Activated naive CD8-positive, alpha-beta T cell treated with anti-CD3 and anti-CD28 coated beads, Interleukin-2, amount 50 U/mL, for 16 hours (primary cell): ENCODE data around the gene PTPRD.

Source experiments
- DNase-seq: peaks from one replicate; pipeline ENCODE4 v3.0.0-alpha.2; 2020; ENCODE audit warnings: low read depth, low spot score

PTPRD gene

GRCh38 chr9:8780386-8780785 lies 1832.4 kb downstream of the PTPRD start:
- DNase-seq, result no peak

GRCh38 chr9:8779478-8779877 lies 1833.3 kb downstream of the PTPRD start:
- DNase-seq, result no peak

- DNase-seq, result no peak
These were observed 1834.4 kb downstream of the PTPRD start for GRCh38 chr9:8778356-8778755.

- DNase-seq, result no peak
These were observed 1840.5 kb downstream of the PTPRD start for GRCh38 chr9:8772302-8772701.

GRCh38 chr9:8769153-8769552 lies 1843.6 kb downstream of the PTPRD start:
- no peak for DNase-seq

GRCh38 chr9:8766096-8766495 lies 1846.7 kb downstream of the PTPRD start:
- no peak for DNase-seq

- no peak for DNase-seq
These were observed 1848.8 kb downstream of the PTPRD start for GRCh38 chr9:8764051-8764450.

- no peak for DNase-seq
These were observed 1850.2 kb downstream of the PTPRD start for GRCh38 chr9:8762479-8763085.

GRCh38 chr9:8760000-8760767 lies 1852.6 kb downstream of the PTPRD start:
- no peak for DNase-seq

- no peak for DNase-seq
These were observed 1854.9 kb downstream of the PTPRD start for GRCh38 chr9:8757881-8758280.

- DNase-seq, result no peak
These were observed 1858.1 kb downstream of the PTPRD start for GRCh38 chr9:8754751-8755150.

GRCh38 chr9:8751406-8751930 lies 1861.3 kb downstream of the PTPRD start:
- DNase-seq, result no peak

GRCh38 chr9:8750639-8751051 lies 1862.2 kb downstream of the PTPRD start:
- no peak for DNase-seq

GRCh38 chr9:8745347-8745746 lies 1867.5 kb downstream of the PTPRD start:
- no peak for DNase-seq

GRCh38 chr9:8738945-8739344 lies 1873.9 kb downstream of the PTPRD start:
- DNase-seq, result no peak

GRCh38 chr9:8736805-8737204 lies 1876.0 kb downstream of the PTPRD start:
- DNase-seq, result no peak

GRCh38 chr9:8734760-8735159 lies 1878.0 kb downstream of the PTPRD start:
- no peak for DNase-seq

GRCh38 chr9:8733131-8733954 lies 1879.5 kb downstream of the PTPRD start:
- no peak for DNase-seq

GRCh38 chr9:8732367-8733075 lies 1880.3 kb downstream of the PTPRD start:
- no peak for DNase-seq

- DNase-seq, result no peak
These were observed 1882.2 kb downstream of the PTPRD start for GRCh38 chr9:8730618-8731017.

- DNase-seq, result no peak
These were observed 1883.9 kb downstream of the PTPRD start for GRCh38 chr9:8728910-8729309.

GRCh38 chr9:8727191-8727590 lies 1885.6 kb downstream of the PTPRD start:
- no peak for DNase-seq
